HG02943 (cell line): ENCODE data around the gene TRIM25.

Source experiments
- ATAC-seq: cut with Tn5 transposase; IDR thresholded peaks from one replicate; pipeline ENCODE4 v1.9.1; 2021; ENCODE audit warnings: mild to moderate bottlenecking, low read depth, moderate library complexity; ENCODE audit not compliant: unreplicated experiment

TRIM25 gene

GRCh38 chr17:56929362-56929969 is 15.6 kb upstream of the TRIM25 start:
- ATAC-seq, result no peak

GRCh38 chr17:56928586-56928985 is 14.7 kb upstream of the TRIM25 start:
- ATAC-seq, result no peak

GRCh38 chr17:56926704-56927103 is 12.9 kb upstream of the TRIM25 start:
- ATAC-seq, result no peak

- ATAC-seq, result no peak
Observed at GRCh38 chr17:56926270-56926669, 12.4 kb upstream of the TRIM25 start.

GRCh38 chr17:56925088-56925487 is 11.2 kb upstream of the TRIM25 start:
- no peak for ATAC-seq

GRCh38 chr17:56919717-56920116 is 5.9 kb upstream of the TRIM25 start:
- ATAC-seq, result no peak

- no peak for ATAC-seq
Observed at GRCh38 chr17:56918916-56919315, 5.1 kb upstream of the TRIM25 start.

- no peak for ATAC-seq
Observed at GRCh38 chr17:56917559-56918296, 3.9 kb upstream of the TRIM25 start.

- ATAC-seq, result no peak
Observed at GRCh38 chr17:56914581-56915273, 878 bp upstream of the TRIM25 start.

- ATAC-seq, result peak; percentile 51
Observed at GRCh38 chr17:56913353-56913866, 439 bp downstream of the TRIM25 start.

- ATAC-seq, result no peak
Observed at GRCh38 chr17:56913000-56913311, 893 bp downstream of the TRIM25 start.

- no peak for ATAC-seq
Observed at GRCh38 chr17:56912105-56912999, 1.5 kb downstream of the TRIM25 start.

GRCh38 chr17:56910509-56911235 is 3.2 kb downstream of the TRIM25 start:
- ATAC-seq, result no peak

GRCh38 chr17:56909742-56910508 is 3.9 kb downstream of the TRIM25 start:
- no peak for ATAC-seq

- ATAC-seq, result peak; percentile 70
Observed at GRCh38 chr17:56908001-56908542, 5.8 kb downstream of the TRIM25 start.

GRCh38 chr17:56903560-56903959 is 10.3 kb downstream of the TRIM25 start:
- ATAC-seq, result no peak

- no peak for ATAC-seq
Observed at GRCh38 chr17:56902348-56902747, 11.5 kb downstream of the TRIM25 start.

GRCh38 chr17:56899403-56899802 is 14.4 kb downstream of the TRIM25 start:
- no peak for ATAC-seq

- ATAC-seq, result no peak
Observed at GRCh38 chr17:56898874-56899273, 15.0 kb downstream of the TRIM25 start.
